GM23338 (cell line): ENCODE data around the gene YIPF1. TPM values are rescaled to one million over a fixed set of nuclear protein-coding genes. Genes with fewer than 3 reads are reported as not detected.

Source experiments
- ATAC-seq: fragments of 200-7000 bp; cut with Tn5 transposase; 3 replicates; pipeline ENCODE4 v1.9.1; 2020
- DNase-seq: peaks from one replicate; pipeline ENCODE4 v3.0.0-alpha.2; 2015; ENCODE audit warnings: low spot score
- H2AFZ ChIP-seq: fragments of 200-600 bp; sonication (generic); 2 replicates; pipeline ENCODE4 v1.8.0; 2016; ENCODE audit warnings: antibody characterized with exemption, mild to moderate bottlenecking, moderate library complexity
- H3F3A ChIP-seq: fragments of 200-600 bp; sonication (generic); replicated peaks from 2 replicates; pipeline ENCODE4 v1.8.0; 2017; ENCODE audit warnings: antibody characterized with exemption, mixed run types, low read depth
- H3K27ac ChIP-seq: fragments of 200-600 bp; sonication (generic); 2 replicates; pipeline ENCODE4 v1.6.1; 2016; ENCODE audit warnings: low read depth
- H3K27me3 ChIP-seq: fragments of 200-600 bp; sonication (generic); 2 replicates; pipeline ENCODE4 v1.8.0; 2016; ENCODE audit warnings: mild to moderate bottlenecking, mixed run types, moderate library complexity; ENCODE audit not compliant: insufficient read depth
- H3K36me3 ChIP-seq: fragments of 200-600 bp; sonication (generic); 2 replicates; pipeline ENCODE4 v1.8.0; 2016; ENCODE audit warnings: mild to moderate bottlenecking; ENCODE audit not compliant: insufficient read depth
- H3K4me1 ChIP-seq: fragments of 200-600 bp; sonication (generic); 2 replicates; pipeline ENCODE4 v1.8.0; 2016; ENCODE audit warnings: mild to moderate bottlenecking, moderate library complexity; ENCODE audit not compliant: insufficient read depth
- H3K4me2 ChIP-seq: fragments of 200-600 bp; sonication (generic); 2 replicates; pipeline ENCODE4 v1.7.1; 2017; ENCODE audit warnings: mixed run types
- H3K4me3 ChIP-seq: fragments of 200-600 bp; sonication (generic); 2 replicates; pipeline ENCODE4 v1.6.1; 2016; ENCODE audit warnings: mixed run types
- H3K79me2 ChIP-seq: fragments of 200-600 bp; sonication (generic); replicated peaks from 2 replicates; pipeline ENCODE4 v1.8.0; 2017; ENCODE audit warnings: mild to moderate bottlenecking; ENCODE audit not compliant: insufficient read depth
- H3K9me2 ChIP-seq: fragments of 200-600 bp; sonication (generic); 2 replicates; pipeline ENCODE4 v1.8.0; 2017; ENCODE audit not compliant: insufficient read depth
- H4K20me1 ChIP-seq: fragments of 200-600 bp; sonication (generic); replicated peaks from 2 replicates; pipeline ENCODE4 v1.8.0; 2017; ENCODE audit warnings: mild to moderate bottlenecking; ENCODE audit not compliant: insufficient read depth
- H3K27ac Mint-ChIP-seq: 2 replicates; pipeline ENCODE4 v1.8.0; 2020; ENCODE audit warnings: inconsistent platforms, mild to moderate bottlenecking, moderate library complexity, mixed read lengths
- H3K27me3 Mint-ChIP-seq: 3 replicates; pipeline ENCODE4 v1.8.0; 2022; ENCODE audit warnings: low read depth, mild to moderate bottlenecking, moderate library complexity, mixed read lengths, inconsistent platforms; ENCODE audit not compliant: insufficient read depth, poor library complexity
- H3K36me3 Mint-ChIP-seq: 3 replicates; pipeline ENCODE4 v1.8.0; 2021; ENCODE audit warnings: low read depth, mild to moderate bottlenecking, inconsistent platforms, moderate library complexity, mixed read lengths
- H3K4me1 Mint-ChIP-seq: 3 replicates; pipeline ENCODE4 v1.8.0; 2020; ENCODE audit warnings: mild to moderate bottlenecking, inconsistent platforms, mixed read lengths
- H3K4me3 Mint-ChIP-seq: 3 replicates; pipeline ENCODE4 v1.8.0; 2021; ENCODE audit warnings: moderate library complexity, mild to moderate bottlenecking, inconsistent platforms, mixed read lengths
- H3K9me3 Mint-ChIP-seq: 3 replicates; pipeline ENCODE4 v1.8.0; 2020; ENCODE audit warnings: moderate library complexity, mild to moderate bottlenecking, inconsistent platforms, mixed read lengths
- CREB1 ChIP-seq: fragments of 250-450 bp; sonication (Bioruptor Pico); IDR thresholded peaks from 2 replicates; pipeline ENCODE4 v1.5.0; 2020; ENCODE audit warnings: low read depth, mild to moderate bottlenecking, moderate library complexity
- CTCF ChIP-seq, 2 experiments: fragments of 200-600 bp in 1 of 2; sonication (generic) in 1 of 2; conservative IDR thresholded peaks; 2 replicates each; pipeline versions ENCODE4 v1.5.1 to v1.6.1; 2016 to 2017; ENCODE audit warnings: antibody characterized with exemption in 2 of 2, low read depth in 2 of 2, mild to moderate bottlenecking in 2 of 2, moderate library complexity in 1 of 2
- ETS1 ChIP-seq: IDR thresholded peaks from 2 replicates; pipeline ENCODE4 v1.6.1; 2016; ENCODE audit warnings: antibody characterized with exemption
- EZH2 ChIP-seq: fragments of 200-600 bp; sonication (generic); IDR thresholded peaks from one replicate; pipeline ENCODE4 v1.8.0; 2017; ENCODE audit warnings: antibody characterized with exemption, mild to moderate bottlenecking, low read depth; ENCODE audit not compliant: unreplicated experiment
- EZH2phosphoT487 ChIP-seq: fragments of 200-600 bp; sonication (generic); IDR thresholded peaks from one replicate; pipeline ENCODE4 v1.8.1; 2018; ENCODE audit warnings: antibody characterized with exemption; ENCODE audit not compliant: unreplicated experiment
- JUNB ChIP-seq: IDR thresholded peaks from one replicate; pipeline ENCODE4 v1.6.1; 2016; ENCODE audit warnings: antibody characterized with exemption; ENCODE audit not compliant: unreplicated experiment
- NANOG ChIP-seq: IDR thresholded peaks from 2 replicates; pipeline ENCODE4 v1.6.1; 2016; ENCODE audit warnings: antibody characterized with exemption, borderline replicate concordance
- POLR2AphosphoS5 ChIP-seq: IDR thresholded peaks from 2 replicates; pipeline ENCODE4 v1.6.1; 2016; ENCODE audit warnings: antibody characterized with exemption, low read depth
- REST ChIP-seq: IDR thresholded peaks from one replicate; pipeline ENCODE4 v1.6.1; 2018; ENCODE audit warnings: antibody characterized with exemption; ENCODE audit not compliant: unreplicated experiment
- STAT1 ChIP-seq: IDR thresholded peaks from one replicate; pipeline ENCODE4 v1.6.1; 2016; ENCODE audit warnings: antibody characterized with exemption; ENCODE audit not compliant: unreplicated experiment
- ZNF114 ChIP-seq: fragments of 250-450 bp; sonication (Bioruptor Pico); IDR thresholded peaks from 2 replicates; pipeline ENCODE4 v1.5.0; 2020; ENCODE audit warnings: mild to moderate bottlenecking, moderate library complexity
- ZNF331 ChIP-seq: fragments of 250-450 bp; sonication (Bioruptor Pico); IDR thresholded peaks from 2 replicates; pipeline ENCODE4 v1.5.0; 2020; ENCODE audit warnings: low read depth, mild to moderate bottlenecking, moderate library complexity
- ZNF462 ChIP-seq: fragments of 250-450 bp; sonication (Bioruptor Pico); IDR thresholded peaks from 2 replicates; pipeline ENCODE4 v1.5.0; 2020; ENCODE audit warnings: mild to moderate bottlenecking, moderate library complexity
- polyA plus RNA-seq: library from polyadenylated mRNA; unstranded; fragments of >200 nt; fragmentation: Nextera tagmentation; extraction: Ambion mirVana; gene quantifications from 2 replicates; pipeline ENCODE4 v1.2.1, GENCODE V29; 2016
- total RNA-seq: library from RNA; depleted of rRNA; stranded (reverse); fragments of >200 nt; shearing (Covaris generic); gene quantifications from 2 replicates; pipeline ENCODE4 v1.2.3, GENCODE V29; 2014

Gene YIPF1
- total and polyA plus RNA-seq, 2 experiments from 2014 or later: 14.1 to 24.0 TPM

- Histone ChIP-seq H3K36me3 (no peaks in the 10 kb centered on the region), H3K4me1 (no peaks in the 10 kb centered on the region; the same call in 1 of the 2 replicates), H2AFZ (no peak overlapping the region), H3K79me2 (no peaks in the 10 kb centered on the region), H3K4me2 (no peak overlapping the region), H3K27me3 (no peaks in the 10 kb centered on the region), H3K9me2 (no peaks in the 10 kb centered on the region), H3K27ac (no peak overlapping the region), H3K4me3 (no peak overlapping the region), H3F3A (no peaks in the 10 kb centered on the region), H4K20me1 (no peaks in the 10 kb centered on the region)
- no peak overlapping the region for H3K27ac Mint-ChIP-seq
- peaks cover 7% of the 10 kb centered on the region for H3K27me3 Mint-ChIP-seq
- TF ChIP-seq JUNB (no peak), CREB1 (CRISPR knock-in tag) (no peak), POLR2AphosphoS5 (no peak), STAT1 (no peak), CTCF (conservative IDR thresholded peaks at IDR 0.05; ENCODE audit: low read depth in 2 of 2) (no peak), ETS1 (no peak), EZH2phosphoT487 (no peak), ZNF114 (CRISPR knock-in tag) (no peak), ZNF331 (CRISPR knock-in tag) (no peak), ZNF462 (CRISPR knock-in tag) (no peak), REST (no peak), NANOG (no peak), EZH2 (no peak)
- peaks cover 10% of the 10 kb centered on the region; the same call in 2 of the 3 replicates for H3K4me1 Mint-ChIP-seq
- ATAC-seq (no peak), DNase-seq (no peak)
- no peaks in the 10 kb centered on the region for H3K9me3 Mint-ChIP-seq
- H3K36me3 Mint-ChIP-seq: no peaks in the 10 kb centered on the region
- no peak overlapping the region for H3K4me3 Mint-ChIP-seq
Measured at GRCh38 chr1:53894644-53895043, 5.0 kb upstream of the YIPF1 start.
